Gastroesophageal sphincter (tissue), 3 donors: ENCODE measurements around the gene CHRDL1.

Source experiments
- POLR2AphosphoS5 ChIP-seq: sonication (generic); formaldehyde crosslinking; IDR thresholded peaks from one replicate; pipeline ENCODE4 v1.6.1; 2017; ENCODE audit warnings: antibody characterized with exemption
- TF ChIP-seq, protein P1 (sequence below), 4 experiments: fragments of 200-600 bp in 2 of 4; fragments of 450-650 bp in 2 of 4; sonication (generic) in 1 of 4; IDR thresholded peaks; one replicate each; pipeline ENCODE4 v1.5.1; 2017 to 2019; ENCODE audit warnings: antibody characterized with exemption in 4 of 4, mild to moderate bottlenecking in 2 of 4, moderate library complexity in 2 of 4

- TF ChIP-seq, protein P1, sequence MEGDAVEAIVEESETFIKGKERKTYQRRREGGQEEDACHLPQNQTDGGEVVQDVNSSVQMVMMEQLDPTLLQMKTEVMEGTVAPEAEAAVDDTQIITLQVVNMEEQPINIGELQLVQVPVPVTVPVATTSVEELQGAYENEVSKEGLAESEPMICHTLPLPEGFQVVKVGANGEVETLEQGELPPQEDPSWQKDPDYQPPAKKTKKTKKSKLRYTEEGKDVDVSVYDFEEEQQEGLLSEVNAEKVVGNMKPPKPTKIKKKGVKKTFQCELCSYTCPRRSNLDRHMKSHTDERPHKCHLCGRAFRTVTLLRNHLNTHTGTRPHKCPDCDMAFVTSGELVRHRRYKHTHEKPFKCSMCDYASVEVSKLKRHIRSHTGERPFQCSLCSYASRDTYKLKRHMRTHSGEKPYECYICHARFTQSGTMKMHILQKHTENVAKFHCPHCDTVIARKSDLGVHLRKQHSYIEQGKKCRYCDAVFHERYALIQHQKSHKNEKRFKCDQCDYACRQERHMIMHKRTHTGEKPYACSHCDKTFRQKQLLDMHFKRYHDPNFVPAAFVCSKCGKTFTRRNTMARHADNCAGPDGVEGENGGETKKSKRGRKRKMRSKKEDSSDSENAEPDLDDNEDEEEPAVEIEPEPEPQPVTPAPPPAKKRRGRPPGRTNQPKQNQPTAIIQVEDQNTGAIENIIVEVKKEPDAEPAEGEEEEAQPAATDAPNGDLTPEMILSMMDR (IDR thresholded peaks at IDR 0.05) = no peak
- TF ChIP-seq POLR2AphosphoS5 = no peak
Measured at GRCh38 chrX:110796407-110796697, 735 bp upstream of the CHRDL1 start.
